Fibroblast of mammary gland (primary cell): ENCODE data around the gene ITGA3.

Experiments used
- DNase-seq: peaks from one replicate; pipeline ENCODE4 v3.0.0-alpha.2; 2010; ENCODE audit warnings: low read depth
- H3K4me3 ChIP-seq: 2 replicates; pipeline ENCODE4 v1.5.1; 2011; ENCODE audit warnings: low read depth, mild to moderate bottlenecking, low read length, moderate library complexity; ENCODE audit not compliant: control insufficient read depth
- TF ChIP-seq, protein P1 (sequence below): conservative IDR thresholded peaks from 2 replicates; pipeline ENCODE4 v1.5.1; 2011; ENCODE audit warnings: low read depth, low read length, inconsistent platforms; ENCODE audit not compliant: control insufficient read depth, insufficient read depth

Gene ITGA3

GRCh38 chr17:50047083-50047482, 8.8 kb upstream of the ITGA3 start:
- H3K4me3 ChIP-seq: no peak overlapping the region
- no peak for DNase-seq
- TF ChIP-seq, protein P1, sequence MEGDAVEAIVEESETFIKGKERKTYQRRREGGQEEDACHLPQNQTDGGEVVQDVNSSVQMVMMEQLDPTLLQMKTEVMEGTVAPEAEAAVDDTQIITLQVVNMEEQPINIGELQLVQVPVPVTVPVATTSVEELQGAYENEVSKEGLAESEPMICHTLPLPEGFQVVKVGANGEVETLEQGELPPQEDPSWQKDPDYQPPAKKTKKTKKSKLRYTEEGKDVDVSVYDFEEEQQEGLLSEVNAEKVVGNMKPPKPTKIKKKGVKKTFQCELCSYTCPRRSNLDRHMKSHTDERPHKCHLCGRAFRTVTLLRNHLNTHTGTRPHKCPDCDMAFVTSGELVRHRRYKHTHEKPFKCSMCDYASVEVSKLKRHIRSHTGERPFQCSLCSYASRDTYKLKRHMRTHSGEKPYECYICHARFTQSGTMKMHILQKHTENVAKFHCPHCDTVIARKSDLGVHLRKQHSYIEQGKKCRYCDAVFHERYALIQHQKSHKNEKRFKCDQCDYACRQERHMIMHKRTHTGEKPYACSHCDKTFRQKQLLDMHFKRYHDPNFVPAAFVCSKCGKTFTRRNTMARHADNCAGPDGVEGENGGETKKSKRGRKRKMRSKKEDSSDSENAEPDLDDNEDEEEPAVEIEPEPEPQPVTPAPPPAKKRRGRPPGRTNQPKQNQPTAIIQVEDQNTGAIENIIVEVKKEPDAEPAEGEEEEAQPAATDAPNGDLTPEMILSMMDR: no peak

- peak; percentile 79 for DNase-seq
- H3K4me3 ChIP-seq: no peak overlapping the region
- TF ChIP-seq, protein P1: no peak
These were observed 8.3 kb upstream of the ITGA3 start for GRCh38 chr17:50047488-50048126.

- no peak overlapping the region for H3K4me3 ChIP-seq
- TF ChIP-seq, protein P1: no peak
- no peak for DNase-seq
These were observed 7.7 kb upstream of the ITGA3 start for GRCh38 chr17:50048146-50048720.

DNA sequence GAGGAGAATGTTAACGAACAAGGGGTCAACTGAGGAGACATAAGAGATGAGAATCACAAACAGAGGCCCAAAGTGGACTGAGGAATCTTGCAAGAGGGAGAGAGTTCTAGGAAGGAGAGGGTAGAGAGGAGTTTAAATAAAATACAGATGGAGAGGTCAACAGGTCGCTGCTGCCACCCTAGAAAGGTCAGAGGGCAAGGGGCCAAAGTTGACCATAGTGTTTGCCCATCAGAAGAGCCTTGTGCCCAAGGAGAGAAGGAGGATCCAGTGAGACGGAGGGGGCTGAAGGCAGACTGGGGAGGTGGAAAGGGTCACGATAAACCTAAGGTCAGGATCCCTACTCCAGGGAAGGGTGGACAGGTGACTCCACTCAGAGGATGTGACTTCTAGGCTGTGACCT, 6.9 kb upstream of the ITGA3 start:
- H3K4me3 ChIP-seq: no peak overlapping the region
- DNase-seq: no peak

DNA sequence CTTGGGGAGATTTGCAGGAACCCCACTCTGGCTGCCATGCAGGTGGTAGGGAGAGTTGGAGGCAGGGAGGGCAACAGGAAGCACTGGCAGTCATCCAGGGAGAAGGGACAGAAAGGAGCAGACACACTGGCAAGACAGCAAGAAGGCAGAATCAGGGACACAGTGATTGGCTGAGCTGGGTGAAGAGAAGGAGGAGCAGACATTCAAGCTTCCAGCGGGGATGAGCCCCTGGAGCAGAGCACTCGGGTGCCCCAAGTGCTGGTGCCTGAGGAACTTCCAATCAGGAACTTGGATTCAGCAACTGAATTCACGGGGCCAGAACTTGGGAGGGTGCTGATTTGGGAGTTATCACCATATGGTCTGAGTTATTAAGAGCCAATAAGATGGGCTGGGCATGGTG, 6.3 kb upstream of the ITGA3 start:
- peak; percentile 33 for DNase-seq
- H3K4me3 ChIP-seq: no peak overlapping the region
- TF ChIP-seq, protein P1: no peak

More for the DNA sequence above, 6.9 kb upstream of the ITGA3 start:
- TF ChIP-seq, protein P1: no peak

- H3K4me3 ChIP-seq: no peak overlapping the region
- DNase-seq: no peak
- TF ChIP-seq, protein P1: no peak
These were observed 5.4 kb upstream of the ITGA3 start for GRCh38 chr17:50050431-50051032.
